ENCODE results near the gene HSPB9. TPM values are rescaled to one million over a fixed set of nuclear protein-coding genes. Genes with fewer than 3 reads are reported as not detected.

Gene HSPB9
- total RNA-seq, 1 experiment from 2014 or later: 0.15 TPM

DNA sequence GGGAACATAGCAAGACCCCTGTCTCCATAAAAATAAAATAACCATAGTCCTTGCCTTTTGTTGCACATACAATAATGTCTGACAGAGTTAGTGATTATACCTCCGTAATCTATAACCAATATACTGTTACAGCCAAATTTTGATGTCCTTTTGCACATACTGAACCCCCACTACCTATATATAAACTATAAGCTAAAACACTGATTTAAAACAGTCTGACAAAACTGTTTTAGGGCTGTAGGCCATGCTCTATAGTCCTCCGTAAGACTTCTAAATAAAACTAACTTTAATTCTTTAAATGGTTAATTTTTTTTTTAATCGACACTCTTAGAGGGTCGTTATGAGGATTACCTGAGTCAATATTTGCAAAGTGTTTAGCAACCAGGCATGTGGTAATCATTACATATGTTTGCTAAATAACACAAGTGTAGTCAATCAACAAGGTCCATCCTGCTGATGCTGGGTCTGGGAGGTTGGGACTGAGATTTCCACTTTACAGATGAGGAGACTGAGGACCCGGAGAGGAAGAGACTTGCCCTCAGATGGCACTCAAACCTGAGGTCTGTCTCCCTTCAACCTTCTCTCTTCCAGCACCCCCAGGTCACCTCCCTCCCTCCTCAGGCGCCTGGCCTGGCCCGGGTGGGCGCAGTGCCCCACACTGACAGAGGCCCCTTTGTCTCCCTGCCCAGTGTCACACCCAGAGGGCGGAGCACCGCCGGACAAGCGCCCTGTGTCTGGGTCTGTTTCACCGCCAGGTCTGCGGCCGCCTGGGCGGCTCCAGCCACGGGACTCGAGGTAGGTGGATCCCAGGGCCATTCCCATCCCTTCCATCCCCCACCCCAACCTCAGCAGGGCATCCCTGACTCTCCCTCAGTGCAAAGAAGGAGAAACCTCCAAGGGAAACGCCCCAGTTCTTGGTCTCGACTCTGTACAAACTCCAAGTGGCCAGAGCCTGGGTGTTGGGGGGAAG, 34.6 kb upstream of the HSPB9 start:
- H3K79me1 ChIP-seq (ENCODE audit: insufficient read depth, low read depth, low read length, poor library complexity, severe bottlenecking): no peaks in the 10 kb centered on the region
- H3T11ph ChIP-seq (ENCODE audit: low read length): no peak overlapping the region
- no peak overlapping the region for H4K8ac ChIP-seq (replicated peaks; ENCODE audit: insufficient read length, low read depth, low read length)
- H4K20me1 ChIP-seq (ENCODE audit: control insufficient read depth, insufficient read depth, insufficient read length): no peaks in the 10 kb centered on the region
- H3K4me1 ChIP-seq (ENCODE audit: insufficient read depth, low read length): no peaks in the 10 kb centered on the region
- H3K23me2 ChIP-seq (ENCODE audit: insufficient read length, low read depth, low read length, poor library complexity, severe bottlenecking): no peaks in the 10 kb centered on the region
- peaks cover 5 to 23% of the 10 kb centered on the region in 2 experiments for H3K4me1 Mint-ChIP-seq
- no CpG with 5 or more reads among the region's 20 CpGs for WGBS (ENCODE audit: extremely low coverage, insufficient read length, low lambda C conversion rate)
- no peak overlapping the region for H3K9ac ChIP-seq (ENCODE audit: extremely low read depth, insufficient read length, low read length)
- no peaks in the 10 kb centered on the region for H3K9me3 Mint-ChIP-seq
- H3K9me3 ChIP-seq (ENCODE audit: control insufficient read depth, low read depth, low read length): no peaks in the 10 kb centered on the region
- no peak overlapping the region for H3K23ac ChIP-seq (ENCODE audit: insufficient read length, low read depth, low read length)
- no peak for DNase-seq
- H2AK5ac ChIP-seq (ENCODE audit: insufficient read length, low read length): no peak overlapping the region
- no peak overlapping the region for H3K4ac ChIP-seq (ENCODE audit: low read depth, low read length)
- H3K27ac ChIP-seq (ENCODE audit: insufficient read length, low read depth, low read length): no peak overlapping the region
- H3K27me3 ChIP-seq (ENCODE audit: insufficient read depth, low read length): no peaks in the 10 kb centered on the region
- H3K56ac ChIP-seq (ENCODE audit: insufficient read length, low read depth, low read length): no peak overlapping the region
- no peaks in the 10 kb centered on the region for H3K36me3 Mint-ChIP-seq (ENCODE audit: insufficient read depth in 1 of 3, low read depth in 3 of 3)
- no peak overlapping the region for H2AFZ ChIP-seq (ENCODE audit: low read length)
- no peak overlapping the region for H2BK120ac ChIP-seq (ENCODE audit: low read depth, low read length, poor library complexity, severe bottlenecking)
- TF ChIP-seq, protein P1, sequence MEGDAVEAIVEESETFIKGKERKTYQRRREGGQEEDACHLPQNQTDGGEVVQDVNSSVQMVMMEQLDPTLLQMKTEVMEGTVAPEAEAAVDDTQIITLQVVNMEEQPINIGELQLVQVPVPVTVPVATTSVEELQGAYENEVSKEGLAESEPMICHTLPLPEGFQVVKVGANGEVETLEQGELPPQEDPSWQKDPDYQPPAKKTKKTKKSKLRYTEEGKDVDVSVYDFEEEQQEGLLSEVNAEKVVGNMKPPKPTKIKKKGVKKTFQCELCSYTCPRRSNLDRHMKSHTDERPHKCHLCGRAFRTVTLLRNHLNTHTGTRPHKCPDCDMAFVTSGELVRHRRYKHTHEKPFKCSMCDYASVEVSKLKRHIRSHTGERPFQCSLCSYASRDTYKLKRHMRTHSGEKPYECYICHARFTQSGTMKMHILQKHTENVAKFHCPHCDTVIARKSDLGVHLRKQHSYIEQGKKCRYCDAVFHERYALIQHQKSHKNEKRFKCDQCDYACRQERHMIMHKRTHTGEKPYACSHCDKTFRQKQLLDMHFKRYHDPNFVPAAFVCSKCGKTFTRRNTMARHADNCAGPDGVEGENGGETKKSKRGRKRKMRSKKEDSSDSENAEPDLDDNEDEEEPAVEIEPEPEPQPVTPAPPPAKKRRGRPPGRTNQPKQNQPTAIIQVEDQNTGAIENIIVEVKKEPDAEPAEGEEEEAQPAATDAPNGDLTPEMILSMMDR (conservative IDR thresholded peaks at IDR 0.05): no peak
- no peak overlapping the region for H4K5ac ChIP-seq (ENCODE audit: insufficient read length, low read depth, low read length)
- H2BK20ac ChIP-seq (ENCODE audit: low read depth, low read length, poor library complexity, severe bottlenecking): no peak overlapping the region
- H4K91ac ChIP-seq (ENCODE audit: insufficient read length, low read depth, low read length): no peak overlapping the region
- no peak overlapping the region for H2BK15ac ChIP-seq (ENCODE audit: low read depth, low read length)
- H3K18ac ChIP-seq (ENCODE audit: insufficient read length, low read depth, low read length): no peak overlapping the region
- no peak overlapping the region for H3K4me2 ChIP-seq (ENCODE audit: insufficient read depth, insufficient read length, low read length)
- H3K14ac ChIP-seq (ENCODE audit: insufficient read depth, low read length): no peak overlapping the region; the same call in 1 of the 2 replicates
- H3K79me2 ChIP-seq (ENCODE audit: insufficient read depth, low read length): no peaks in the 10 kb centered on the region
- no peak overlapping the region for H2BK5ac ChIP-seq (ENCODE audit: insufficient read length, low read length)
- no peak overlapping the region for H2BK12ac ChIP-seq (ENCODE audit: insufficient read length, low read depth, low read length)
- no peak overlapping the region; a peak in 1 of 5 replicates for H3K4me3 Mint-ChIP-seq
- H3K27ac Mint-ChIP-seq: peak overlapping the region in 1 of 3 experiments; percentile 48; a peak in 1 of 7 replicates
- H3K27me3 Mint-ChIP-seq (ENCODE audit: low read depth): peaks cover 6% of the 10 kb centered on the region
